BJ (cell line): ENCODE measurements around the gene DIP2C. TPM values are rescaled to one million over a fixed set of nuclear protein-coding genes. Genes with fewer than 3 reads are reported as not detected.

Experiments used
- CTCF ChIA-PET: fragments of 350-600 bp; formaldehyde crosslinking; extraction: SDS; loops from one replicate; lab custom pipeline; 2021; ENCODE audit warnings: antibody characterized with exemption, inconsistent platforms; lab: Yijun Ruan, JAX
- POLR2A ChIA-PET: fragments of 300-600 bp; sonication (Branson Sonifier 250); formaldehyde crosslinking; extraction: SDS; loops from one replicate; lab custom pipeline; 2021; ENCODE audit warnings: antibody characterized with exemption; lab: Charles Lee
- DNase-seq: peaks from one replicate; pipeline ENCODE4 v3.0.0-alpha.2; 2011; ENCODE audit warnings: low read depth
- H3K27me3 ChIP-seq: 2 replicates; pipeline ENCODE4 v1.6.0; 2011; ENCODE audit warnings: low read length; ENCODE audit not compliant: control insufficient read depth, insufficient read depth
- H3K36me3 ChIP-seq: 2 replicates; pipeline ENCODE4 v1.5.1; 2011; ENCODE audit warnings: low read length; ENCODE audit not compliant: control insufficient read depth, insufficient read depth
- H3K4me3 ChIP-seq: 2 replicates; pipeline ENCODE4 v1.5.1; 2011; ENCODE audit warnings: low read depth, mild to moderate bottlenecking, control low read depth, low read length
- polyA plus RNA-seq: library from polyadenylated mRNA; depleted of rRNA; stranded (reverse); fragments of >200 nt; gene quantifications from 2 replicates; pipeline ENCODE4 v1.2.3, GENCODE V29; 2011
- TF ChIP-seq, protein P1 (sequence below): IDR thresholded peaks from 2 replicates; pipeline ENCODE4 v1.5.1; 2011; ENCODE audit warnings: low read depth, mild to moderate bottlenecking, control low read depth, inconsistent platforms, low read length, moderate library complexity; ENCODE audit not compliant: insufficient read depth

DIP2C gene
- polyA plus RNA-seq, 1 experiment, result 9.3 TPM

DNA sequence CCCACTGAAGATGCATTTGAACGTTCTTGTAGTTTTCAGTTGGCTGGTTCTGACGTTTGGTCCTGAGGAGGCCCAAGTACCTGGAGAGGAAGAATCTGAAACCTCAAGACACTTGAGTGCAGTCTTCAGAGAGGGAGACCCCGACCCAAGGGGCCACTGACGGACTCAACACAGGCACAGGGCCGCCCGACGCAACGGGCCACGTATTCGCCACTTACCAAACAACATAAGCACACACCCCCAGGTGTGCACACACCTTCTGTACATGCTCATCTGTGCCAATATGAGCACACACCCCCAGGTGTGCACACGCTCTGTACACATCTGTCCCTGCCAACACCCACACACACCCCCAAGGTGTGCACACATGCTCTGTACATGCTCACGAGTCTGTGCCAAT, 68.5 kb downstream of the DIP2C start:
- ChIA-PET POLR2A (no interaction called here), CTCF (no interaction called here)
- no peaks in the 10 kb centered on the region for H3K27me3 ChIP-seq

GRCh38 chr10:620417-620816, 69.1 kb downstream of the DIP2C start:
- H3K4me3 ChIP-seq, result no peak overlapping the region
- no peaks in the 10 kb centered on the region; the same call in 1 of the 2 replicates for H3K36me3 ChIP-seq
- H3K27me3 ChIP-seq, result no peaks in the 10 kb centered on the region
- TF ChIP-seq, protein P1, sequence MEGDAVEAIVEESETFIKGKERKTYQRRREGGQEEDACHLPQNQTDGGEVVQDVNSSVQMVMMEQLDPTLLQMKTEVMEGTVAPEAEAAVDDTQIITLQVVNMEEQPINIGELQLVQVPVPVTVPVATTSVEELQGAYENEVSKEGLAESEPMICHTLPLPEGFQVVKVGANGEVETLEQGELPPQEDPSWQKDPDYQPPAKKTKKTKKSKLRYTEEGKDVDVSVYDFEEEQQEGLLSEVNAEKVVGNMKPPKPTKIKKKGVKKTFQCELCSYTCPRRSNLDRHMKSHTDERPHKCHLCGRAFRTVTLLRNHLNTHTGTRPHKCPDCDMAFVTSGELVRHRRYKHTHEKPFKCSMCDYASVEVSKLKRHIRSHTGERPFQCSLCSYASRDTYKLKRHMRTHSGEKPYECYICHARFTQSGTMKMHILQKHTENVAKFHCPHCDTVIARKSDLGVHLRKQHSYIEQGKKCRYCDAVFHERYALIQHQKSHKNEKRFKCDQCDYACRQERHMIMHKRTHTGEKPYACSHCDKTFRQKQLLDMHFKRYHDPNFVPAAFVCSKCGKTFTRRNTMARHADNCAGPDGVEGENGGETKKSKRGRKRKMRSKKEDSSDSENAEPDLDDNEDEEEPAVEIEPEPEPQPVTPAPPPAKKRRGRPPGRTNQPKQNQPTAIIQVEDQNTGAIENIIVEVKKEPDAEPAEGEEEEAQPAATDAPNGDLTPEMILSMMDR, result no peak
- ChIA-PET POLR2A (no interaction called here), CTCF (no interaction called here)
- no peak for DNase-seq

More for the DNA sequence above, 68.5 kb downstream of the DIP2C start:
- Histone ChIP-seq H3K4me3 (no peak overlapping the region), H3K36me3 (no peaks in the 10 kb centered on the region; the same call in 1 of the 2 replicates)
- no peak for DNase-seq
- TF ChIP-seq, protein P1, result no peak

GRCh38 chr10:619710-620109, 69.8 kb downstream of the DIP2C start:
- TF ChIP-seq, protein P1, result no peak
- no peaks in the 10 kb centered on the region for H3K27me3 ChIP-seq
- DNase-seq, result no peak
- no peaks in the 10 kb centered on the region; the same call in 1 of the 2 replicates for H3K36me3 ChIP-seq
- ChIA-PET POLR2A (no interaction called here), CTCF (interaction anchor here (0.8 to 1.2 kb wide), 2 partner anchors 33 to 74 kb away, joined by 3 read pairs; no protein-coding TSS in a partner anchor)
- H3K4me3 ChIP-seq, result no peak overlapping the region

- DNase-seq, result no peak
- H3K36me3 ChIP-seq, result no peaks in the 10 kb centered on the region; the same call in 1 of the 2 replicates
- CTCF ChIA-PET, result interaction anchor here (1.2 kb wide), 1 partner anchor 35 kb away, joined by 3 read pairs; no protein-coding TSS in a partner anchor
Measured at GRCh38 chr10:618229-618989, 71.1 kb downstream of the DIP2C start.

DNA sequence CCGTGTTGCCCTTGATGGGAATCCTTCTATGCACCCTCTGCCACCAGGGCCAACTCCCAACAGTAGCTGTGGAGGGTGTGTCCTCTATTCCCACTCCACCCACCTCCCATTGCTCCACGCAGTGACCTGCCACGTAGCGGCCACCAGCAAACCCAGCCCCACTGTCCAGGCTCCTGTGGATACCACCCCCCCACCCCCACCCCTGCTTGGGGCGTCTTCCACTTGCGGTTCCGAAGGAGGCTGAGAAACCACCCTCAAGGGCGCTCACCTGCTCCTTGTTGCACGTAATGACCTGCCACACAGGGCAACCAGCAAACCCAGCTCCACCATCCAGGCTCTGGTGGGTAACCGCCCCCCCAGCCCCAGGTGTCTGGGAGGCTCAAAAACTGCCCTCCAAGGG, 72.0 kb downstream of the DIP2C start:
- ChIA-PET POLR2A (no interaction called here), CTCF (no interaction called here)
- DNase-seq, result no peak

More at GRCh38 chr10:618229-618989, 71.1 kb downstream of the DIP2C start:
- Histone ChIP-seq H3K27me3 (no peaks in the 10 kb centered on the region), H3K4me3 (no peak overlapping the region)
- POLR2A ChIA-PET, result no interaction called here
- TF ChIP-seq, protein P1, result no peak

More for the DNA sequence above, 72.0 kb downstream of the DIP2C start:
- TF ChIP-seq, protein P1, result no peak
- Histone ChIP-seq H3K27me3 (no peaks in the 10 kb centered on the region), H3K4me3 (no peak overlapping the region), H3K36me3 (no peaks in the 10 kb centered on the region; the same call in 1 of the 2 replicates)
